Peyer's patch (tissue), 4 donors: ENCODE results near the gene PTCH1. TPM values are rescaled to one million over a fixed set of nuclear protein-coding genes. Genes with fewer than 3 reads are reported as not detected.

Source experiments
- DNase-seq, 3 donors: peaks; one replicate each; pipeline ENCODE4 v3.0.0-alpha.2; 2017 to 2019
- H3K27ac ChIP-seq, 4 donors: fragments of 200-600 bp; sonication (generic); one replicate each; pipeline ENCODE4 v1.5.1; 2016 to 2019
- H3K27me3 ChIP-seq, 2 donors: fragments of 200-600 bp; sonication (generic); one replicate each; pipeline ENCODE4 v1.5.1; 2019
- H3K36me3 ChIP-seq, 3 donors: fragments of 200-600 bp; sonication (generic); one replicate each; pipeline ENCODE4 v1.5.1; 2016 to 2019
- H3K4me1 ChIP-seq, 4 donors: fragments of 200-600 bp; sonication (generic); one replicate each; pipeline ENCODE4 v1.5.1; 2016 to 2019
- H3K4me3 ChIP-seq, 4 donors: fragments of 200-600 bp; sonication (generic); 1 replicate in 3 of 4; 2 replicates in 1 of 4; pipeline ENCODE4 v1.5.1; 2016 to 2019; ENCODE audit warnings: mild to moderate bottlenecking in 1 of 4
- H3K9me3 ChIP-seq, 4 donors: fragments of 200-600 bp; sonication (generic); one replicate each; pipeline ENCODE4 v1.5.1; 2016 to 2019; ENCODE audit warnings: mild to moderate bottlenecking in 1 of 4
- CTCF ChIP-seq, 6 experiments: fragments of 450-650 bp in 4 of 6; fragments of 200-600 bp in 2 of 6; sonication (generic) in 1 of 6; IDR thresholded peaks; one replicate each; pipeline ENCODE4 v1.5.1; 2017 to 2019; ENCODE audit warnings: antibody characterized with exemption in 6 of 6, mild to moderate bottlenecking in 3 of 6, moderate library complexity in 1 of 6
- POLR2A ChIP-seq, 2 donors: fragments of 450-650 bp; IDR thresholded peaks; one replicate each; pipeline ENCODE4 v1.5.1; 2017; ENCODE audit warnings: antibody characterized with exemption in 2 of 2, mild to moderate bottlenecking in 2 of 2, moderate library complexity in 2 of 2
- total RNA-seq, 4 donors: library from RNA; depleted of rRNA; stranded (reverse); fragments of >200 nt; gene quantifications; one replicate each; pipeline ENCODE4 v1.1.0, GENCODE V29; 2016

Gene PTCH1
- total RNA-seq, 4 donors from 2014 or later: 16.5 to 71.0 (median 24.0) TPM

- H3K4me3 ChIP-seq: no peak overlapping the region
- H3K27ac ChIP-seq: no peak overlapping the region
- DNase-seq: no peak
- peaks cover 0 to 57% (median 0%) of the 10 kb centered on the region in 3 donors for H3K36me3 ChIP-seq
- H3K4me1 ChIP-seq: peaks cover 0 to 20% (median 0%) of the 10 kb centered on the region in 4 donors
- H3K27me3 ChIP-seq: no peaks in the 10 kb centered on the region
- TF ChIP-seq CTCF (IDR thresholded peaks at IDR 0.05) (no peak), POLR2A (IDR thresholded peaks at IDR 0.05) (no peak)
- H3K9me3 ChIP-seq: no peaks in the 10 kb centered on the region
These were observed 51.7 kb downstream of the PTCH1 start for GRCh38 chr9:95465115-95465514.

GRCh38 chr9:95463148-95464060 is 53.4 kb downstream of the PTCH1 start:
- peaks cover 0 to 40% (median 0%) of the 10 kb centered on the region in 3 donors for H3K36me3 ChIP-seq
- peak overlapping the region; percentile 1 to 67 (median 56) for H3K27ac ChIP-seq
- TF ChIP-seq POLR2A (IDR thresholded peaks at IDR 0.05): no peak
- peak overlapping the region in 2 of 4 donors; percentile 26 to 30 for H3K4me3 ChIP-seq
- peak in 1 of 3 donors; percentile 15 for DNase-seq
- H3K27me3 ChIP-seq: no peaks in the 10 kb centered on the region
- H3K4me1 ChIP-seq: peaks cover 0 to 20% (median 0%) of the 10 kb centered on the region in 4 donors
- no peaks in the 10 kb centered on the region for H3K9me3 ChIP-seq

GRCh38 chr9:95462249-95463147 is 54.3 kb downstream of the PTCH1 start:
- DNase-seq: peak; percentile 65 to 91 (median 71)
- peaks cover 0 to 36% (median 0%) of the 10 kb centered on the region in 3 donors for H3K36me3 ChIP-seq
- peak overlapping the region; percentile 40 to 67 (median 56) for H3K27ac ChIP-seq
- peak overlapping the region in 2 of 4 donors; percentile 26 to 30 for H3K4me3 ChIP-seq
- TF ChIP-seq CTCF (IDR thresholded peaks at IDR 0.05) (no peak), POLR2A (IDR thresholded peaks at IDR 0.05) (no peak)
- peaks cover 0 to 20% (median 0%) of the 10 kb centered on the region in 4 donors for H3K4me1 ChIP-seq
- H3K27me3 ChIP-seq: no peaks in the 10 kb centered on the region
- H3K9me3 ChIP-seq: no peaks in the 10 kb centered on the region

- Histone ChIP-seq H3K4me1 (peaks cover 0 to 20% (median 0%) of the 10 kb centered on the region in 4 donors), H3K9me3 (no peaks in the 10 kb centered on the region), H3K4me3 (no peak overlapping the region), H3K27ac (peak overlapping the region in 3 of 4 donors; percentile 53 to 67 (median 58)), H3K36me3 (peaks cover 0 to 32% (median 0%) of the 10 kb centered on the region in 3 donors), H3K27me3 (no peaks in the 10 kb centered on the region)
- TF ChIP-seq CTCF (IDR thresholded peaks at IDR 0.05) (no peak), POLR2A (IDR thresholded peaks at IDR 0.05) (no peak)
- no peak for DNase-seq
These were observed 55.1 kb downstream of the PTCH1 start for GRCh38 chr9:95461448-95462248.

- TF ChIP-seq CTCF (IDR thresholded peaks at IDR 0.05): no peak
- no peak for TF ChIP-seq POLR2A (IDR thresholded peaks at IDR 0.05)
- H3K27me3 ChIP-seq: no peaks in the 10 kb centered on the region
- no peaks in the 10 kb centered on the region for H3K9me3 ChIP-seq
- peaks cover 0 to 32% (median 0%) of the 10 kb centered on the region in 3 donors for H3K36me3 ChIP-seq
- peaks cover 0 to 20% (median 0%) of the 10 kb centered on the region in 4 donors for H3K4me1 ChIP-seq
- peak overlapping the region in 2 of 4 donors; percentile 43 to 46 for H3K27ac ChIP-seq
- H3K4me3 ChIP-seq: no peak overlapping the region
- no peak for DNase-seq
These were observed 56.1 kb downstream of the PTCH1 start for GRCh38 chr9:95460518-95461164.
